HL-60 (cell line): Measurements from ENCODE around the gene COMMD3.

Source experiments
- CTCF ChIP-seq: IDR thresholded peaks from one replicate; pipeline ENCODE4 v1.5.1; 2011; ENCODE audit warnings: low read length, control low read depth, inconsistent platforms; ENCODE audit not compliant: insufficient read depth
- POLR2AphosphoS5 ChIP-seq: IDR thresholded peaks from 2 replicates; pipeline ENCODE4 v1.6.1; 2012; ENCODE audit warnings: low read depth
- REST ChIP-seq: IDR thresholded peaks from 2 replicates; pipeline ENCODE4 v1.6.1; 2012; ENCODE audit warnings: low read depth; ENCODE audit not compliant: insufficient replicate concordance

GRCh38 chr10:22319980-22320558 is 3.9 kb downstream of the COMMD3 start:
- TF ChIP-seq CTCF (no peak), REST (no peak), POLR2AphosphoS5 (no peak)
